K562 (cell line): ENCODE data around the gene ARHGEF3. TPM values are rescaled to one million over a fixed set of nuclear protein-coding genes. Genes with fewer than 3 reads are reported as not detected.

Source experiments
- AFF1 ChIP-seq, 2 experiments: fragments of 450-650 bp; IDR thresholded peaks; 2 replicates each; pipeline ENCODE4 v1.6.1; 2018; ENCODE audit warnings: mild to moderate bottlenecking in 2 of 2, low read depth in 1 of 2; ENCODE audit not compliant: partially characterized antibody in 2 of 2
- ELF2 ChIP-seq: fragments of 250-450 bp; sonication (Bioruptor Pico); IDR thresholded peaks from 2 replicates; pipeline ENCODE4 v1.5.0; 2021; ENCODE audit warnings: mild to moderate bottlenecking
- ELK3 ChIP-seq: fragments of 450-650 bp; formaldehyde crosslinking; IDR thresholded peaks from 2 replicates; pipeline ENCODE4 v1.4.0; 2020; ENCODE audit warnings: mild to moderate bottlenecking
- polyA plus RNA-seq, 8 experiments: library from polyadenylated mRNA; depleted of rRNA in 4 of 8; stranded (reverse) in 5 of 8; unstranded in 3 of 8; fragments of >200 nt; fragmentation: Nextera tagmentation in 2 of 8; fragmentation: Illumina TruSeq in 1 of 8; extraction: Ambion mirVana in 2 of 8; extraction: Trizol in 1 of 8; gene quantifications; 2 replicates each; pipeline versions ENCODE4 v1.2.1 to v1.2.3, GENCODE V29; 2011 to 2014; ENCODE audit warnings: inconsistent platforms in 1 of 8, missing spikeins in 1 of 8
- total RNA-seq, 7 experiments: library from RNA; depleted of rRNA in 6 of 7; stranded (reverse); fragments of >200 nt in 6 of 7; fragmentation: Illumina TruSeq in 2 of 7; extraction: Trizol in 2 of 7; gene quantifications; 2 replicates each; pipeline versions ENCODE4 v1.2.1 to v1.2.3, GENCODE V29; 2011 to 2021; ENCODE audit warnings: low replicate concordance in 1 of 7
- TF ChIP-seq, protein P1 (sequence below): fragments of 200-600 bp; sonication (generic); IDR thresholded peaks from one replicate; pipeline ENCODE4 v1.6.1; 2012; ENCODE audit warnings: mild to moderate bottlenecking, low read depth, low read length, inconsistent platforms
- TF ChIP-seq, protein P2 (sequence below): fragments of 250-450 bp; sonication (Bioruptor Pico); IDR thresholded peaks from 2 replicates; pipeline ENCODE4 v1.4.0; 2020; ENCODE audit warnings: mild to moderate bottlenecking, moderate library complexity

Gene ARHGEF3
- total and polyA plus RNA-seq, 9 of the 15 experiments (the other 6 are each of a cell fraction or from before 2014, with no cell fraction given) = 0.77 to 2.7 (median 1.4) TPM

DNA sequence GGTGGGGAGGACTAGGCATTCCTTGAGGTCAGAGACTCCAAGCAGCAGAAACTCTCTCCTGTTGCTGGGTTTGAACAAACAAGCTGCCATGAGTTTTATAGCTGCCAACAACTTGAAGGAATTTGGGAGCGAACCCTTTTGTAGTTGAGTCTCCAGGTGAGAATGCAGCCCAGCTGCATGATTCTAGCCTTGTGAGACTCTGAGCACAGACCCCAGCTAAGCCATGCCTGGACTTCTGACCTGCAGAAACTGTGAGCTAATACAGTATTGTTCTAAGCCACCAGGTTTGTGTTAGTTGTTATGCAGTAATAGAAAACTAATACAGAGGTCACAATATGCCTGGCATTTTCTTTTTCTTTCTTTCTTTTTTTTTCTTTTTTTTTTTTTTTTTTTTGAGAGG is 112.4 kb downstream of the ARHGEF3 start (continued):
- TF ChIP-seq, protein P1, sequence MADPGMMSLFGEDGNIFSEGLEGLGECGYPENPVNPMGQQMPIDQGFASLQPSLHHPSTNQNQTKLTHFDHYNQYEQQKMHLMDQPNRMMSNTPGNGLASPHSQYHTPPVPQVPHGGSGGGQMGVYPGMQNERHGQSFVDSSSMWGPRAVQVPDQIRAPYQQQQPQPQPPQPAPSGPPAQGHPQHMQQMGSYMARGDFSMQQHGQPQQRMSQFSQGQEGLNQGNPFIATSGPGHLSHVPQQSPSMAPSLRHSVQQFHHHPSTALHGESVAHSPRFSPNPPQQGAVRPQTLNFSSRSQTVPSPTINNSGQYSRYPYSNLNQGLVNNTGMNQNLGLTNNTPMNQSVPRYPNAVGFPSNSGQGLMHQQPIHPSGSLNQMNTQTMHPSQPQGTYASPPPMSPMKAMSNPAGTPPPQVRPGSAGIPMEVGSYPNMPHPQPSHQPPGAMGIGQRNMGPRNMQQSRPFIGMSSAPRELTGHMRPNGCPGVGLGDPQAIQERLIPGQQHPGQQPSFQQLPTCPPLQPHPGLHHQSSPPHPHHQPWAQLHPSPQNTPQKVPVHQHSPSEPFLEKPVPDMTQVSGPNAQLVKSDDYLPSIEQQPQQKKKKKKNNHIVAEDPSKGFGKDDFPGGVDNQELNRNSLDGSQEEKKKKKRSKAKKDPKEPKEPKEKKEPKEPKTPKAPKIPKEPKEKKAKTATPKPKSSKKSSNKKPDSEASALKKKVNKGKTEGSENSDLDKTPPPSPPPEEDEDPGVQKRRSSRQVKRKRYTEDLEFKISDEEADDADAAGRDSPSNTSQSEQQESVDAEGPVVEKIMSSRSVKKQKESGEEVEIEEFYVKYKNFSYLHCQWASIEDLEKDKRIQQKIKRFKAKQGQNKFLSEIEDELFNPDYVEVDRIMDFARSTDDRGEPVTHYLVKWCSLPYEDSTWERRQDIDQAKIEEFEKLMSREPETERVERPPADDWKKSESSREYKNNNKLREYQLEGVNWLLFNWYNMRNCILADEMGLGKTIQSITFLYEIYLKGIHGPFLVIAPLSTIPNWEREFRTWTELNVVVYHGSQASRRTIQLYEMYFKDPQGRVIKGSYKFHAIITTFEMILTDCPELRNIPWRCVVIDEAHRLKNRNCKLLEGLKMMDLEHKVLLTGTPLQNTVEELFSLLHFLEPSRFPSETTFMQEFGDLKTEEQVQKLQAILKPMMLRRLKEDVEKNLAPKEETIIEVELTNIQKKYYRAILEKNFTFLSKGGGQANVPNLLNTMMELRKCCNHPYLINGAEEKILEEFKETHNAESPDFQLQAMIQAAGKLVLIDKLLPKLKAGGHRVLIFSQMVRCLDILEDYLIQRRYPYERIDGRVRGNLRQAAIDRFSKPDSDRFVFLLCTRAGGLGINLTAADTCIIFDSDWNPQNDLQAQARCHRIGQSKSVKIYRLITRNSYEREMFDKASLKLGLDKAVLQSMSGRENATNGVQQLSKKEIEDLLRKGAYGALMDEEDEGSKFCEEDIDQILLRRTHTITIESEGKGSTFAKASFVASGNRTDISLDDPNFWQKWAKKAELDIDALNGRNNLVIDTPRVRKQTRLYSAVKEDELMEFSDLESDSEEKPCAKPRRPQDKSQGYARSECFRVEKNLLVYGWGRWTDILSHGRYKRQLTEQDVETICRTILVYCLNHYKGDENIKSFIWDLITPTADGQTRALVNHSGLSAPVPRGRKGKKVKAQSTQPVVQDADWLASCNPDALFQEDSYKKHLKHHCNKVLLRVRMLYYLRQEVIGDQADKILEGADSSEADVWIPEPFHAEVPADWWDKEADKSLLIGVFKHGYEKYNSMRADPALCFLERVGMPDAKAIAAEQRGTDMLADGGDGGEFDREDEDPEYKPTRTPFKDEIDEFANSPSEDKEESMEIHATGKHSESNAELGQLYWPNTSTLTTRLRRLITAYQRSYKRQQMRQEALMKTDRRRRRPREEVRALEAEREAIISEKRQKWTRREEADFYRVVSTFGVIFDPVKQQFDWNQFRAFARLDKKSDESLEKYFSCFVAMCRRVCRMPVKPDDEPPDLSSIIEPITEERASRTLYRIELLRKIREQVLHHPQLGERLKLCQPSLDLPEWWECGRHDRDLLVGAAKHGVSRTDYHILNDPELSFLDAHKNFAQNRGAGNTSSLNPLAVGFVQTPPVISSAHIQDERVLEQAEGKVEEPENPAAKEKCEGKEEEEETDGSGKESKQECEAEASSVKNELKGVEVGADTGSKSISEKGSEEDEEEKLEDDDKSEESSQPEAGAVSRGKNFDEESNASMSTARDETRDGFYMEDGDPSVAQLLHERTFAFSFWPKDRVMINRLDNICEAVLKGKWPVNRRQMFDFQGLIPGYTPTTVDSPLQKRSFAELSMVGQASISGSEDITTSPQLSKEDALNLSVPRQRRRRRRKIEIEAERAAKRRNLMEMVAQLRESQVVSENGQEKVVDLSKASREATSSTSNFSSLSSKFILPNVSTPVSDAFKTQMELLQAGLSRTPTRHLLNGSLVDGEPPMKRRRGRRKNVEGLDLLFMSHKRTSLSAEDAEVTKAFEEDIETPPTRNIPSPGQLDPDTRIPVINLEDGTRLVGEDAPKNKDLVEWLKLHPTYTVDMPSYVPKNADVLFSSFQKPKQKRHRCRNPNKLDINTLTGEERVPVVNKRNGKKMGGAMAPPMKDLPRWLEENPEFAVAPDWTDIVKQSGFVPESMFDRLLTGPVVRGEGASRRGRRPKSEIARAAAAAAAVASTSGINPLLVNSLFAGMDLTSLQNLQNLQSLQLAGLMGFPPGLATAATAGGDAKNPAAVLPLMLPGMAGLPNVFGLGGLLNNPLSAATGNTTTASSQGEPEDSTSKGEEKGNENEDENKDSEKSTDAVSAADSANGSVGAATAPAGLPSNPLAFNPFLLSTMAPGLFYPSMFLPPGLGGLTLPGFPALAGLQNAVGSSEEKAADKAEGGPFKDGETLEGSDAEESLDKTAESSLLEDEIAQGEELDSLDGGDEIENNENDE = no peak
- TF ChIP-seq ELK3 (CRISPR knock-in tag) (no peak), AFF1 (IDR thresholded peaks at IDR 0.05; ENCODE audit: low read depth in 1 of 2, partially characterized antibody in 2 of 2) (no peak), ELF2 (CRISPR knock-in tag) (no peak)
- TF ChIP-seq, protein P2, sequence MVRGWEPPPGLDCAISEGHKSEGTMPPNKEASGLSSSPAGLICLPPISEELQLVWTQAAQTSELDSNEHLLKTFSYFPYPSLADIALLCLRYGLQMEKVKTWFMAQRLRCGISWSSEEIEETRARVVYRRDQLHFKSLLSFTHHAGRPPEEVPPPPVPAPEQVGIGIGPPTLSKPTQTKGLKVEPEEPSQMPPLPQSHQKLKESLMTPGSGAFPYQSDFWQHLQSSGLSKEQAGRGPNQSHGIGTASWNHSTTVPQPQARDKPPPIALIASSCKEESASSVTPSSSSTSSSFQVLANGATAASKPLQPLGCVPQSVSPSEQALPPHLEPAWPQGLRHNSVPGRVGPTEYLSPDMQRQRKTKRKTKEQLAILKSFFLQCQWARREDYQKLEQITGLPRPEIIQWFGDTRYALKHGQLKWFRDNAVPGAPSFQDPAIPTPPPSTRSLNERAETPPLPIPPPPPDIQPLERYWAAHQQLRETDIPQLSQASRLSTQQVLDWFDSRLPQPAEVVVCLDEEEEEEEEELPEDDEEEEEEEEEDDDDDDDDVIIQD = no peak
